Pancreas (tissue), 10 donors: Measurements from ENCODE around the gene AGAP3. TPM values are rescaled to one million over a fixed set of nuclear protein-coding genes. Genes with fewer than 3 reads are reported as not detected.

Experiments
- ATAC-seq, 4 donors: fragments of 200-7000 bp; cut with Tn5 transposase; one replicate each; pipeline versions ENCODE4 v1.8.0 to v1.9.1; 2020; ENCODE audit warnings: mild to moderate bottlenecking in 4 of 4, moderate library complexity in 4 of 4
- DNase-seq, 6 donors: peaks; one replicate each; pipeline ENCODE4 v3.0.0-alpha.2; 2020
- FAIRE-seq: peaks from 2 replicates; lab custom pipeline; 2012; peaks lifted over from hg19 to GRCh38; lab: Jason Lieb, UNC
- H3K27ac ChIP-seq, 4 donors: fragments of 200-600 bp; sonication (generic); 1 replicate in 3 of 4; 2 replicates in 1 of 4; pipeline versions ENCODE4 v1.5.0 to v1.8.0; 2020
- H3K27me3 ChIP-seq, 4 donors: fragments of 200-600 bp; one replicate each; pipeline ENCODE4 v1.8.0; 2021
- H3K36me3 ChIP-seq, 3 donors: fragments of 200-600 bp; sonication (generic) in 1 of 3; one replicate each; pipeline versions ENCODE4 v1.5.0 to v1.8.0; 2020 to 2021
- H3K4me1 ChIP-seq, 3 donors: fragments of 200-600 bp; one replicate each; pipeline ENCODE4 v1.8.0; 2021
- H3K4me3 ChIP-seq, 4 donors: fragments of 200-600 bp; sonication (generic) in 2 of 4; one replicate each; pipeline versions ENCODE4 v1.5.0 to v1.8.0; 2020 to 2021
- H3K9me3 ChIP-seq, 4 donors: fragments of 200-600 bp; one replicate each; pipeline ENCODE4 v1.8.0; 2021
- CTCF ChIP-seq, 4 donors: fragments of 200-600 bp; sonication (generic) in 3 of 4; IDR thresholded peaks; one replicate each; pipeline versions ENCODE4 v1.5.0 to v1.8.0; 2021; ENCODE audit warnings: antibody characterized with exemption in 4 of 4
- WGBS, 2 donors: extraction: QIAGEN DNeasy Blood & Tissue Kit; methylation state at CpG; one replicate each; pipeline ENCODE4 v1.1.7; 2013; 5-methylcytosine and 5-hydroxymethylcytosine counted together
- intact Hi-C, 3 donors: fragments of 100-400 bp; cut with DNase I; formaldehyde crosslinking; loops; one replicate each; pipeline versions ENCODE4 v1.11.1 to v1.14.2; 2022
- polyA plus RNA-seq, 2 donors: library from polyadenylated mRNA; stranded (reverse); fragments of 200-250 nt; gene quantifications; one replicate each; pipeline ENCODE4 v1.2.3, GENCODE V29; 2013
- total RNA-seq, 6 donors: library from RNA; stranded (reverse); fragmentation: NEBNext Ultra II Directional in 4 of 6; extraction: Animal tissue kit (Norgen Biotek cat#: 25700) in 4 of 6; gene quantifications; one replicate each; pipeline versions ENCODE4 v1.2.1 to v1.2.4, GENCODE V29; 2021 to 2023
- donor health status: healthy with polysubstance abuse.
- donor health status: DM: no; HTN: no; CAD: no; lungs with moderate emphysema.
- donor health status: DM: no; HTN: no; CAD: no.
- donor health status: control.
- donor health status: control.
- donor health status: Bipolar disorder and iron deficiency.
- donor health status: DM: yes; HTN: yes; CAD: no.
- donor health status: DM: no; HTN: no; CAD: no.
- donor health status: DM: no; HTN: no; CAD: no.
- donor health status: DM: yes; HTN: yes; CAD: no.

AGAP3 gene
- total and polyA plus RNA-seq, 8 donors: 41.5 to 93.9 (median 58.4) TPM

GRCh38 chr7:151083071-151083823, 3.0 kb upstream of the AGAP3 start, which contains the start of gene TMUB1:
Gene TMUB1 (minus strand): TSS chr7:151083493. CDS start chr7:151082563, 930 bp downstream.
- ATAC-seq (peak; percentile 18 to 45 (median 32)), FAIRE-seq (no peak), DNase-seq (peak; percentile 75 to 93 (median 84))
- WGBS, 2 donors: 0 to 1% methylated on average over 44 to 69 of the region's 69 CpGs
- H3K27me3 ChIP-seq: no peaks in the 10 kb centered on the region
- peaks cover 29 to 40% (median 32%) of the 10 kb centered on the region in 3 donors for H3K4me1 ChIP-seq
- intact Hi-C loops: no loop called here
- TF ChIP-seq CTCF (IDR thresholded peaks at IDR 0.05): no peak
- H3K4me3 ChIP-seq: peak within 1 kb of the TSS; percentile 53 to 99 (median 92)
- H3K9me3 ChIP-seq: no peaks in the 10 kb centered on the region
- H3K27ac ChIP-seq: peak within 1 kb of the TSS; percentile 53 to 86 (median 85)
- no peaks in the 10 kb centered on the region for H3K36me3 ChIP-seq

- no peak for ATAC-seq
- no peak for FAIRE-seq
These were observed 2.5 kb upstream of the AGAP3 start for GRCh38 chr7:151083824-151084160.

GRCh38 chr7:151085329-151085690, 965 bp upstream of the AGAP3 start:
- Histone ChIP-seq H3K27ac (peak overlapping the region; percentile 70 to 93 (median 80)), H3K4me1 (peaks cover 23 to 43% (median 26%) of the 10 kb centered on the region in 3 donors), H3K9me3 (no peaks in the 10 kb centered on the region), H3K27me3 (no peaks in the 10 kb centered on the region), H3K36me3 (no peaks in the 10 kb centered on the region), H3K4me3 (peak overlapping the region in 1 of 4 donors; percentile 46)
- WGBS, 2 donors: 18 to 31% methylated on average over 5 of the region's 5 CpGs
- no peak for TF ChIP-seq CTCF (IDR thresholded peaks at IDR 0.05)
- intact Hi-C loops: no loop called here
- DNase-seq (peak in 4 of 6 donors; percentile 21 to 61 (median 48)), ATAC-seq (no peak), FAIRE-seq (no peak)

More at GRCh38 chr7:151083824-151084160, 2.5 kb upstream of the AGAP3 start:
- no peak for TF ChIP-seq CTCF (IDR thresholded peaks at IDR 0.05)
- 2 to 7% methylated on average over 3 of the region's 3 CpGs for WGBS, 2 donors
- Histone ChIP-seq H3K4me3 (peak overlapping the region; percentile 53 to 99 (median 92)), H3K36me3 (no peaks in the 10 kb centered on the region), H3K27me3 (no peaks in the 10 kb centered on the region), H3K4me1 (peaks cover 29 to 44% (median 32%) of the 10 kb centered on the region in 3 donors), H3K27ac (peak overlapping the region in 3 of 4 donors; percentile 84 to 86 (median 86)), H3K9me3 (no peaks in the 10 kb centered on the region)
- intact Hi-C loops: no loop called here
- DNase-seq: no peak

- FAIRE-seq (no peak), ATAC-seq (no peak), DNase-seq (peak in 3 of 6 donors; percentile 51 to 73 (median 61))
- WGBS, 2 donors: 0% methylated on average over 43 to 54 of the region's 56 CpGs
- peak overlapping the region; percentile 74 to 79 (median 76) for H3K4me3 ChIP-seq
- intact Hi-C loops: no loop called here
- H3K9me3 ChIP-seq: no peaks in the 10 kb centered on the region
- H3K27me3 ChIP-seq: no peaks in the 10 kb centered on the region
- no peaks in the 10 kb centered on the region for H3K36me3 ChIP-seq
- peak overlapping the region; percentile 76 to 85 (median 81) for H3K27ac ChIP-seq
- H3K4me1 ChIP-seq: peaks cover 23 to 42% (median 25%) of the 10 kb centered on the region in 3 donors
- no peak for TF ChIP-seq CTCF (IDR thresholded peaks at IDR 0.05)
These were observed 548 bp downstream of the AGAP3 start for GRCh38 chr7:151086802-151087244.
